SK-N-SH (cell line): Measurements from ENCODE around the gene WWTR1. TPM values are rescaled to one million over a fixed set of nuclear protein-coding genes. Genes with fewer than 3 reads are reported as not detected.

Experiments used
- CTCF ChIA-PET: fragments of 300-600, 350-600 bp; formaldehyde crosslinking; extraction: SDS; loops from one replicate; lab custom pipeline; 2021; lab: Yijun Ruan, JAX
- POLR2A ChIA-PET: fragments of 350-600 bp; sonication (Branson Sonifier 250); formaldehyde crosslinking; extraction: SDS; loops from one replicate; lab custom pipeline; 2020; ENCODE audit warnings: antibody characterized with exemption, inconsistent platforms; lab: Yijun Ruan, JAX
- DNase-seq: peaks from one replicate; pipeline ENCODE4 v3.0.0; 2012
- H2AFZ ChIP-seq: fragments of 200-600 bp; sonication (generic); 2 replicates; pipeline ENCODE4 v1.8.1; 2016; ENCODE audit warnings: antibody characterized with exemption, mild to moderate bottlenecking, low read depth
- H3F3A ChIP-seq: fragments of 200-600 bp; sonication (generic); replicated peaks from 2 replicates; pipeline ENCODE3; 2016; ENCODE audit warnings: antibody characterized with exemption, mild to moderate bottlenecking; ENCODE audit not compliant: insufficient read depth
- H3K27ac ChIP-seq, 2 experiments: fragments of 200-500 bp in 1 of 2; fragments of 200-600 bp in 1 of 2; sonication (Bioruptor generic) in 1 of 2; sonication (generic), shearing (Covaris generic) in 1 of 2; 2 replicates each; pipeline versions ENCODE4 v1.5.1 to v1.6.1; 2014 to 2016; ENCODE audit warnings: low read depth in 2 of 2, inconsistent platforms in 1 of 2, low read length in 1 of 2, mild to moderate bottlenecking in 1 of 2, mixed read lengths in 1 of 2
- H3K27me3 ChIP-seq: fragments of 200-600 bp; sonication (generic), shearing (Covaris generic); 2 replicates; pipeline ENCODE4 v1.6.1; 2016; ENCODE audit warnings: mixed run types; ENCODE audit not compliant: insufficient read depth
- H3K36me3 ChIP-seq, 2 experiments: fragments of 200-500 bp in 1 of 2; fragments of 200-600 bp in 1 of 2; sonication (Bioruptor generic) in 1 of 2; sonication (generic) in 1 of 2; replicated peaks in 1 of 2; 2 replicates each; pipeline versions ENCODE3 to v1.5.1; 2014 to 2016; ENCODE audit warnings: low read length in 1 of 2, mild to moderate bottlenecking in 1 of 2; ENCODE audit not compliant: insufficient read depth in 2 of 2, control insufficient read depth in 1 of 2
- H3K4me1 ChIP-seq, 2 experiments: fragments of 200-500 bp in 1 of 2; fragments of 200-600 bp in 1 of 2; sonication (Bioruptor generic) in 1 of 2; sonication (generic), shearing (Covaris generic) in 1 of 2; 2 replicates each; pipeline versions ENCODE4 v1.5.1 to v1.6.1; 2014 to 2016; ENCODE audit warnings: low read depth in 1 of 2, low read length in 1 of 2, mixed run types in 1 of 2; ENCODE audit not compliant: insufficient read depth in 2 of 2, control insufficient read depth in 1 of 2
- H3K4me2 ChIP-seq: fragments of 200-600 bp; sonication (generic), shearing (Covaris generic); 2 replicates; pipeline ENCODE4 v1.6.1; 2017; ENCODE audit warnings: mixed run types
- H3K4me3 ChIP-seq, 2 experiments: fragments of 200-500 bp in 1 of 2; fragments of 200-600 bp in 1 of 2; sonication (Bioruptor generic) in 1 of 2; sonication (generic), shearing (Covaris generic) in 1 of 2; 2 replicates each; pipeline versions ENCODE4 v1.5.1 to v1.8.1; 2014 to 2016; ENCODE audit warnings: low read depth in 2 of 2, inconsistent platforms in 1 of 2, low read length in 1 of 2, mild to moderate bottlenecking in 1 of 2, mixed read lengths in 1 of 2, moderate library complexity in 1 of 2
- H3K79me2 ChIP-seq: fragments of 200-600 bp; sonication (generic); 2 replicates; pipeline ENCODE4 v1.8.1; 2017; ENCODE audit warnings: mild to moderate bottlenecking; ENCODE audit not compliant: insufficient read depth
- H3K9ac ChIP-seq: fragments of 200-600 bp; sonication (generic); 2 replicates; pipeline ENCODE4 v1.6.1; 2017; ENCODE audit warnings: mixed run types
- H3K9me2 ChIP-seq: fragments of 200-600 bp; sonication (generic); 2 replicates; pipeline ENCODE4 v1.6.1; 2017; ENCODE audit warnings: mixed run types
- H3K9me3 ChIP-seq: fragments of 200-600 bp; sonication (generic); 2 replicates; pipeline ENCODE4 v1.6.1; 2017; ENCODE audit warnings: mixed run types, mild to moderate bottlenecking, moderate library complexity
- H4K20me1 ChIP-seq: fragments of 200-600 bp; sonication (generic); 2 replicates; pipeline ENCODE4 v1.6.1; 2017; ENCODE audit warnings: mild to moderate bottlenecking, mixed run types; ENCODE audit not compliant: insufficient read depth
- CHD2 ChIP-seq: fragments of 150-350 bp; IDR thresholded peaks from 2 replicates; pipeline ENCODE4 v1.6.1; 2018; ENCODE audit warnings: low read length; ENCODE audit not compliant: partially characterized antibody
- CTCF ChIP-seq: fragments of 200-600 bp; sonication (generic); IDR thresholded peaks from 2 replicates; pipeline ENCODE4 v1.6.1; 2017; ENCODE audit warnings: antibody characterized with exemption, mild to moderate bottlenecking, moderate library complexity
- EP300 ChIP-seq, 2 experiments: IDR thresholded peaks; 2 replicates each; pipeline versions ENCODE4 v1.4.0 to v1.6.1; 2012; ENCODE audit warnings: borderline replicate concordance in 1 of 2, low read depth in 1 of 2, low read length in 1 of 2
- NFIC ChIP-seq: IDR thresholded peaks from 2 replicates; pipeline ENCODE4 v1.4.0; 2012; ENCODE audit warnings: borderline replicate concordance
- PBX3 ChIP-seq: IDR thresholded peaks from 2 replicates; pipeline ENCODE4; 2012
- POLR2AphosphoS5 ChIP-seq: IDR thresholded peaks from 2 replicates; pipeline ENCODE4 v1.6.1; 2012; ENCODE audit warnings: low read depth, low read length
- RCOR1 ChIP-seq: fragments of 150-350 bp; IDR thresholded peaks from 2 replicates; pipeline ENCODE4 v1.6.1; 2017; ENCODE audit warnings: antibody characterized with exemption, low read length
- REST ChIP-seq: IDR thresholded peaks from 2 replicates; pipeline ENCODE4 v1.6.1; 2012; ENCODE audit warnings: mild to moderate bottlenecking, low read depth, low read length, moderate library complexity
- TAF1 ChIP-seq: IDR thresholded peaks from 2 replicates; pipeline ENCODE4 v1.6.1; 2012; ENCODE audit warnings: low read depth, mild to moderate bottlenecking, low read length, moderate library complexity, borderline replicate concordance
- WGBS: methylation state at CpG from one replicate; pipeline ENCODE4 v1.1.6; 2017; ENCODE audit warnings: low lambda C conversion rate; 5-methylcytosine and 5-hydroxymethylcytosine counted together
- polyA plus RNA-seq, 3 experiments: library from polyadenylated mRNA; depleted of rRNA; stranded (reverse); fragments of >200 nt; gene quantifications; 2 replicates each; pipeline ENCODE4 v1.2.3, GENCODE V29; 2012
- TF ChIP-seq, protein P1 (sequence below): IDR thresholded peaks from 2 replicates; pipeline ENCODE4 v1.4.0; 2012; ENCODE audit warnings: low read depth

The WWTR1 gene
- polyA plus RNA-seq, 1 of the 3 experiments (the other 2 are of a cell fraction): 60.6 TPM

DNA sequence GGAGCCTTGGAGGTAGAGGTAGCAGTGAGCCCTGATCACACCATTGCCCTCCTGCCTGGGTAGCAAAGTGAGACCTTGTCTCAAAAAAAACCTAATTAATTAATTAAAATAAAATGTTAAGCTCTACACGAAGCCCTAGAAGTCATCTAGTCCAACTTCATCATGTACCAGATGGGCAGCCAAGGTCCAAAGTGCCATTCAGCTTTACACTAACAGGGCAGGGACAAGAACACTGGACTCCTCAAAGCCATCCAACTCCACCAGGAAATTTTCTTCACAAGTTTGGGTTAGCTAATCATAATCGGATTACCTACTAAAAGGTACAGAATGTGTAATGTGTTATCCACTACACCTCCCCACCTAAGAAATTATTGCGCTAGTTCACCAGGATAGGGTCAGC is 48.8 kb downstream of the WWTR1 start:
- ChIA-PET CTCF (interaction anchor here (1.1 kb wide), 1 partner anchor 22 kb away, joined by 4 read pairs; no protein-coding TSS in a partner anchor), POLR2A (no interaction called here)
- Histone ChIP-seq H3K79me2 (peaks cover 91% of the 10 kb centered on the region), H3K4me3 (no peak overlapping the region), H3K9ac (no peak overlapping the region), H3K9me2 (no peaks in the 10 kb centered on the region), H3K9me3 (no peaks in the 10 kb centered on the region), H3K36me3 (peaks cover 0 to 11% of the 10 kb centered on the region in 2 experiments), H3K4me1 (peaks cover 7 to 42% of the 10 kb centered on the region in 2 experiments; a peak in 3 of 4 replicates), H3F3A (peaks cover 20% of the 10 kb centered on the region), H3K4me2 (no peak overlapping the region), H2AFZ (no peak overlapping the region), H3K27ac (peak overlapping the region in 1 of 2 experiments; percentile 89; a peak in 2 of 4 replicates), H4K20me1 (no peaks in the 10 kb centered on the region), H3K27me3 (no peaks in the 10 kb centered on the region)
- 85% methylated on average over 3 of the region's 3 CpGs for WGBS
- TF ChIP-seq, protein P1, sequence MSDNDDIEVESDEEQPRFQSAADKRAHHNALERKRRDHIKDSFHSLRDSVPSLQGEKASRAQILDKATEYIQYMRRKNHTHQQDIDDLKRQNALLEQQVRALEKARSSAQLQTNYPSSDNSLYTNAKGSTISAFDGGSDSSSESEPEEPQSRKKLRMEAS: no peak
- TF ChIP-seq POLR2AphosphoS5 (no peak), PBX3 (no peak), REST (no peak), CHD2 (no peak), NFIC (no peak), TAF1 (no peak), CTCF (no peak), EP300 (IDR thresholded peaks at IDR 0.05; ENCODE audit: borderline replicate concordance in 1 of 2, low read depth in 1 of 2, low read length in 1 of 2) (no peak), RCOR1 (no peak)
- DNase-seq: no peak
